Osteoblast (primary cell): Measurements from ENCODE around the gene LHFPL6. TPM values are rescaled to one million over a fixed set of nuclear protein-coding genes. Genes with fewer than 3 reads are reported as not detected.
A peak's percentile ranks its signal among the peaks of the same experiment; 100 is the strongest.

Experiments used
- DNase-seq: peaks from one replicate; pipeline ENCODE4 v3.0.0; 2011; ENCODE audit warnings: low spot score, mixed read lengths; ENCODE audit not compliant: insufficient read length; ENCODE audit errors: missing footprints
- H2AFZ ChIP-seq: 2 replicates; pipeline ENCODE4 v1.6.0; 2011; ENCODE audit warnings: mild to moderate bottlenecking, low read length
- H3K27ac ChIP-seq: 2 replicates; pipeline ENCODE4 v1.5.1; 2011; ENCODE audit warnings: mild to moderate bottlenecking, low read depth, low read length, moderate library complexity
- H3K27me3 ChIP-seq: 2 replicates; pipeline ENCODE4 v1.6.0; 2012; ENCODE audit warnings: mild to moderate bottlenecking, control low read depth, inconsistent platforms, low read length, moderate library complexity; ENCODE audit not compliant: insufficient read depth
- H3K36me3 ChIP-seq: 2 replicates; pipeline ENCODE4 v1.5.1; 2011; ENCODE audit warnings: mild to moderate bottlenecking, low read length, control low read depth, moderate library complexity; ENCODE audit not compliant: insufficient read depth
- H3K4me1 ChIP-seq: 2 replicates; pipeline ENCODE4 v1.5.1; 2011; ENCODE audit warnings: mild to moderate bottlenecking, low read length, control low read depth, moderate library complexity; ENCODE audit not compliant: insufficient read depth
- H3K4me2 ChIP-seq: 2 replicates; pipeline ENCODE4 v1.6.0; 2011; ENCODE audit warnings: mild to moderate bottlenecking, low read length; ENCODE audit not compliant: insufficient read depth
- H3K4me3 ChIP-seq: fragments of 200-600 bp; sonication (generic); 3 replicates; pipeline ENCODE4 v1.5.1; 2012; ENCODE audit warnings: mild to moderate bottlenecking, low read length, inconsistent platforms; ENCODE audit not compliant: insufficient read depth
- H3K79me2 ChIP-seq: 2 replicates; pipeline ENCODE4 v1.6.0; 2012; ENCODE audit warnings: mild to moderate bottlenecking, low read length, control low read depth, inconsistent platforms; ENCODE audit not compliant: insufficient read depth
- H3K9me3 ChIP-seq: 2 replicates; pipeline ENCODE4 v1.5.1; 2011; ENCODE audit warnings: low read depth, low read length, control low read depth
- H4K20me1 ChIP-seq: 2 replicates; pipeline ENCODE4 v1.6.0; 2012; ENCODE audit warnings: mild to moderate bottlenecking, low read length, control low read depth; ENCODE audit not compliant: insufficient read depth
- total RNA-seq: library from RNA; depleted of rRNA; stranded (reverse); fragments of >200 nt; gene quantifications from 2 replicates; pipeline ENCODE4 v1.2.3, GENCODE V29; 2012
- TF ChIP-seq, protein P1 (sequence below): IDR thresholded peaks from 2 replicates; pipeline ENCODE4 v1.5.1; 2011; ENCODE audit warnings: mild to moderate bottlenecking, low read depth, low read length, moderate library complexity; ENCODE audit errors: extremely low read depth

Gene LHFPL6
- total RNA-seq, 1 donor, result 112 TPM

DNA sequence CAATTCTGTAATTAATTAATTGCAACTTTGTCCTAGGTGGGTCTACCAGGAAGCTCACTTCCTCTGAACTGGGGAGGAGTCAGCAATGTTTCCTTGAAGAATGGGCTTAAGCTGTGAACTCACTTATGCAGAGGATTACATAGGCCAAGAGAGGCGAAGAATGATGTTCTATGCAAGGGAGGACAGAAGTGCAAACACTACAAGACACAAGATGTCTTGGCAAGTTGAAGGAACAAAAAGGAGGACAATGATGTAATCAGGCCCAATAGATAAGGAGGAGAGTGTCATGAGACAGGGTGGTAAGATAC is 275.9 kb downstream of the LHFPL6 start:
- no peaks in the 10 kb centered on the region for H3K4me1 ChIP-seq
- no peaks in the 10 kb centered on the region for H3K36me3 ChIP-seq
- no peaks in the 10 kb centered on the region for H3K9me3 ChIP-seq
- TF ChIP-seq, protein P1, sequence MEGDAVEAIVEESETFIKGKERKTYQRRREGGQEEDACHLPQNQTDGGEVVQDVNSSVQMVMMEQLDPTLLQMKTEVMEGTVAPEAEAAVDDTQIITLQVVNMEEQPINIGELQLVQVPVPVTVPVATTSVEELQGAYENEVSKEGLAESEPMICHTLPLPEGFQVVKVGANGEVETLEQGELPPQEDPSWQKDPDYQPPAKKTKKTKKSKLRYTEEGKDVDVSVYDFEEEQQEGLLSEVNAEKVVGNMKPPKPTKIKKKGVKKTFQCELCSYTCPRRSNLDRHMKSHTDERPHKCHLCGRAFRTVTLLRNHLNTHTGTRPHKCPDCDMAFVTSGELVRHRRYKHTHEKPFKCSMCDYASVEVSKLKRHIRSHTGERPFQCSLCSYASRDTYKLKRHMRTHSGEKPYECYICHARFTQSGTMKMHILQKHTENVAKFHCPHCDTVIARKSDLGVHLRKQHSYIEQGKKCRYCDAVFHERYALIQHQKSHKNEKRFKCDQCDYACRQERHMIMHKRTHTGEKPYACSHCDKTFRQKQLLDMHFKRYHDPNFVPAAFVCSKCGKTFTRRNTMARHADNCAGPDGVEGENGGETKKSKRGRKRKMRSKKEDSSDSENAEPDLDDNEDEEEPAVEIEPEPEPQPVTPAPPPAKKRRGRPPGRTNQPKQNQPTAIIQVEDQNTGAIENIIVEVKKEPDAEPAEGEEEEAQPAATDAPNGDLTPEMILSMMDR, result no peak
- H3K27ac ChIP-seq, result no peak overlapping the region
- H3K4me2 ChIP-seq, result no peak overlapping the region
- H2AFZ ChIP-seq, result no peak overlapping the region
- DNase-seq, result no peak
- H3K27me3 ChIP-seq, result no peaks in the 10 kb centered on the region
- H3K4me3 ChIP-seq, result no peak overlapping the region
- H3K79me2 ChIP-seq, result no peaks in the 10 kb centered on the region
- H4K20me1 ChIP-seq, result no peaks in the 10 kb centered on the region

DNA sequence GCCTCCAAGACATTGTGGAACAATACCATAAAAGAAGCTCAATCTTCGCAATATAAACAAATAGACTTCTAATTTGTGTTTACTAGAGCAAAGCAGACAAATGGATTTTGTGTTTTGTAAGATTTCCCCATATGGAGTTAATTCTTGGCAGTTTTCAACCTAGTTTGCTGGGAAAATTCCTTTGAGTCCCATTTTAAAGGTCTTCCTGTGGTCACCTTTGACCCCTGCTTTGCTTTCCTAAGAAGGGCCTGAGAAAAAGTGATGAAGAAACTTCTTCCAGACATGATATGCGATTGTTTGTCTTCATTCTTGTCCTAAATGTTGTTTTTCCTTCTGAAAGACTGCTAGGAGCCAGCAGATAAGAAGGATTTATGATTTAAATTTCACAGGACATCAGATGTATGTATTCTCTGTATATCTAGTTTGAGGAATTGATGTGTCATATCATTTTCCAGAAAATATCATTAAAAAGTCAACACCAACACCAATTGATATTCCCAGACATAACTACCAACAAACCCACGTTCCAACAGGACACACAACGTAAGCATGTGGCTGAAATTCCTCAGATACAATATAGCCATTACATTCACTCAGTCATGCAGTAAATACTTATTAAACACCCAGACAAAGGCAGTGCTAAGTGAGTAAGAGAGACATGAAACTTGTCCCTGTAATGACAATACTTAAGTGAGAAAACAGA is 276.4 kb downstream of the LHFPL6 start:
- no peaks in the 10 kb centered on the region for H3K79me2 ChIP-seq
- H4K20me1 ChIP-seq, result no peaks in the 10 kb centered on the region
- no peak overlapping the region for H3K4me3 ChIP-seq
- H2AFZ ChIP-seq, result no peak overlapping the region
- no peaks in the 10 kb centered on the region for H3K4me1 ChIP-seq
- H3K4me2 ChIP-seq, result no peak overlapping the region
- no peak for DNase-seq
- no peaks in the 10 kb centered on the region for H3K9me3 ChIP-seq
- no peak overlapping the region for H3K27ac ChIP-seq
- no peaks in the 10 kb centered on the region for H3K36me3 ChIP-seq
- no peaks in the 10 kb centered on the region for H3K27me3 ChIP-seq
- TF ChIP-seq, protein P1, result no peak

DNA sequence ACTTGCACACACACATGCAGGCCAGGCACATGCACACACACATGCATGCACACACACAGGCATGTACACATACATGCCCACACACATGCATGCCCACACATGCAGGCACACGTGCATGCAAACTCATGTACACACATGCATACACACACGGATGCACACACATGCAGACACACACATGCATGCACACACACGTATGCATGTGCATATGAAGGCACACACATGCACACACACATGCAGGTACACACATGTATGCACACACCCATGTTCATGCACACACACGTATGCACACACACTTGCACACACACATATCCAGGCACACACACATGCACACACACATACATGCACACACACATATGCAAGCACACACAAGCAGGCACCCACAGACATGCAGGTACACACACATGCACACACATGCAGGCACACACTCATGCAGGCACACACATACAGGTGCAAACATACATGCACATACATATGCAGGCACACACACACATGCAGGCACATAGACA is 278.1 kb downstream of the LHFPL6 start:
- Histone ChIP-seq H3K4me3 (no peak overlapping the region), H3K4me2 (no peak overlapping the region), H3K27me3 (no peaks in the 10 kb centered on the region), H4K20me1 (no peaks in the 10 kb centered on the region), H3K4me1 (no peaks in the 10 kb centered on the region), H3K79me2 (no peaks in the 10 kb centered on the region), H3K9me3 (no peaks in the 10 kb centered on the region), H3K36me3 (no peaks in the 10 kb centered on the region), H3K27ac (no peak overlapping the region), H2AFZ (no peak overlapping the region)
- no peak for DNase-seq
- TF ChIP-seq, protein P1, result no peak

DNA sequence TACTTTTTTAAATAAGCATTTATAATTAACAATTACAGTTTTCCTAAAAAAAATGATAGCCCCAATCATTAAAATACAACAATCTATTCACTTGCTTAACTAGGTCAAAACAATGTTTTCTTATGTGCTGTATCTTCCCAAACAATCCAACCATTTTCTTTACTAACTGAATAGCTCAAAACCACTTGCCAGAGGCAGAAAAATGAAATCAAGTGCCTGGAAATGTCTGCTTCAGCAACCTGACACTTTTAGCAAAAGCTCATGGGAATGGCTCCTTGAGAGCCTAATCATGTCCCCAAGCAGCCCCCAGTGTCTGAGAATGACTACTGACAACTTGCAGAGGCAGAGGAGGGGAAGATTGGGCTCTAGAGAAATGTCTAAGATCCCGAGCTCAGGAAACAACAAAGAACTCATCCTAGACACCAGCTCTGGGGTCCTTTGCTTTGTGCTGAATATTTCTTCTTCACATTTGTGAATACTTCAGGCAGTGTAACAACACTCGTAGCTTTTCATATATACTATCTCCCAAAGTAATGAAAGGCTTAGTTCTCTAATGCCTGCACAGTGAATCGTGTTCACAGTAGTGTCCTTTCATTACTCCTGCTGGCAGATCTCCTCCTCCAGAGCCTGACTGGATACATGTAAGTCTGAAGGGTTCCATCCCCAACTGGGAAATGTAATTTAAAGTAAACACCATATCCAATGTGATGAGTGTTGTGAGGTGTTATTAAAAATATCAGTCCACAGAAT is 280.0 kb downstream of the LHFPL6 start:
- no peaks in the 10 kb centered on the region for H3K4me1 ChIP-seq
- no peak overlapping the region for H3K27ac ChIP-seq
- H3K9me3 ChIP-seq, result no peaks in the 10 kb centered on the region
- TF ChIP-seq, protein P1, result no peak
- H3K27me3 ChIP-seq, result no peaks in the 10 kb centered on the region
- no peak for DNase-seq
- no peaks in the 10 kb centered on the region for H3K36me3 ChIP-seq
- H3K4me2 ChIP-seq, result no peak overlapping the region
- H3K79me2 ChIP-seq, result no peaks in the 10 kb centered on the region
- no peaks in the 10 kb centered on the region for H4K20me1 ChIP-seq
- H3K4me3 ChIP-seq, result no peak overlapping the region
- H2AFZ ChIP-seq, result peak overlapping the region; percentile 25
